ENCODE data around the gene TAB3. TPM values are rescaled to one million over a fixed set of nuclear protein-coding genes. Genes with fewer than 3 reads are reported as not detected.

TAB3 gene, protein sequence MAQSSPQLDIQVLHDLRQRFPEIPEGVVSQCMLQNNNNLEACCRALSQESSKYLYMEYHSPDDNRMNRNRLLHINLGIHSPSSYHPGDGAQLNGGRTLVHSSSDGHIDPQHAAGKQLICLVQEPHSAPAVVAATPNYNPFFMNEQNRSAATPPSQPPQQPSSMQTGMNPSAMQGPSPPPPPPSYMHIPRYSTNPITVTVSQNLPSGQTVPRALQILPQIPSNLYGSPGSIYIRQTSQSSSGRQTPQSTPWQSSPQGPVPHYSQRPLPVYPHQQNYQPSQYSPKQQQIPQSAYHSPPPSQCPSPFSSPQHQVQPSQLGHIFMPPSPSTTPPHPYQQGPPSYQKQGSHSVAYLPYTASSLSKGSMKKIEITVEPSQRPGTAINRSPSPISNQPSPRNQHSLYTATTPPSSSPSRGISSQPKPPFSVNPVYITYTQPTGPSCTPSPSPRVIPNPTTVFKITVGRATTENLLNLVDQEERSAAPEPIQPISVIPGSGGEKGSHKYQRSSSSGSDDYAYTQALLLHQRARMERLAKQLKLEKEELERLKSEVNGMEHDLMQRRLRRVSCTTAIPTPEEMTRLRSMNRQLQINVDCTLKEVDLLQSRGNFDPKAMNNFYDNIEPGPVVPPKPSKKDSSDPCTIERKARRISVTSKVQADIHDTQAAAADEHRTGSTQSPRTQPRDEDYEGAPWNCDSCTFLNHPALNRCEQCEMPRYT
- total RNA-seq (2022) (27.5 and 28.4 TPM in 2 replicates), Bru-seq, nascent RNA (percentile 58 among the genes with signal in this experiment), BruChase-seq, experiment 1, labeled RNA remaining after a 6-hour chase (percentile 72 among the genes with signal in this experiment), BruChase-seq, experiment 2, labeled RNA remaining after a 2-hour chase (percentile 63 among the genes with signal in this experiment)
- long read RNA-seq, partial matches to known transcripts = 2 of 14 reads
- long read RNA-seq, other reads (novel, unspliced or antisense) = 12 of 14 reads

DNA sequence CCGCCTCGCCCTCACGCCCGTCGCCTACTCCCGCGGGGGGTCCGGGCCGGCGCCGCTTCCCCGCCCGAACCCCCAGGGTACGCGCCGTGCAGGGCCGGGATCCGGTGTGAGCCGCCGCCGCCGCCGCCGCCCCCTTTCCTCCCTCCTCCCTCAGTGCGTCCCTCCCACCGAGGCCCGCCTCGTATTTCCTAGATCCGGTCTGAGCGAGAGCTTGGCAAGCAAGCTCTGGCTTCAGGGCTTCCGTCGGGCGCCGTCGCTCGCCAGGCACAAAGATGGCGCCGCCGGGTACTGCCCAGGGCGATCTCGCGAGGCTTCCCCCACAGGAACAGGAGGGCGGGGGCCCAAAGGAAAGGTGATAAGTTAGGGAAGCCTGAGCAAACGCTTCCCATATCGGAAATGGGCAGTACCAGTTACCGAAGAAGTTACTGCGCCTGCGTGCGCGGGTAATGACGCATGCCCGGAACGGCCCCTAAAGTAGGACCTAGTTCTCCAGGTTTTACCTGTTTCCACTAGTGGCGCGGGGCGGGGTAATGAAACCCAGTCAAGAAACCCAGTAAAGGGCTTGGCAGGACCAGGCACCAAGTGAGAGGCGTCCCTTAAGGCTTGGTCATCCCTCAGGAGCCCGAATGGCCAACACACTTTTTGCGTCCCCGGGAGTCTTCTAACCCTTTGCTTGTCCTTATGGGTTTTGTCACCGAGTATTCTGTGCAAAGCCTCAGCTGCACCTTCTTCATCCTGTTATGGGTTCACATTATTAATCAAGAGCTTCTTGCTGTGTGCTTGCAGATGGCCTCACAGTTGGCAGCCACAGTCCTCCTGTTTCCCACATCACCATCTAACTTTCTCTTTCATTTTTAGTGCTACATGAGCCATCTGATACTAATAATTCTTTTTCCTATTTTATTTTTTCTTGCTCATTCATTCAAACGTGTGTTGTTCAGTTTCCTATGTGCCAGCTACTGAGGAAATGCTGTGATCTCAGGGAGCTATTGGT is at the start of gene TAB3:
Gene TAB3, minus strand, starts transcription at position 108 of the 994 bp plus-strand sequence. CDS start 29,666 bp downstream, outside the sequence.
- peak within 1 kb of the TSS; percentile 89 for H3K4me3 Mint-ChIP-seq (ENCODE audit: unreplicated experiment)
- POLR2A ChIA-PET = interaction anchor here (0.6 to 3.9 kb wide), 13 partner anchors 10 to 377 kb away, joined by 3 to 49 read pairs (median 4); no protein-coding TSS in a partner anchor
- peaks cover 27% of the 10 kb centered on the region for H3K4me1 Mint-ChIP-seq (ENCODE audit: insufficient read depth, unreplicated experiment)
- H3K27ac Mint-ChIP-seq (ENCODE audit: low read depth, unreplicated experiment) = peak within 1 kb of the TSS; percentile 87
- TSS peak; percentile 57 for BruUV-seq (replicated peaks)
- peak; percentile 95 for DNase-seq (ENCODE audit: unreplicated experiment)
- CTCF ChIA-PET = interaction anchor here (0.6 to 0.7 kb wide), 4 partner anchors 18 to 349 kb away, joined by 3 to 4 read pairs (median 3); no protein-coding TSS in a partner anchor
- peaks cover 7% of the 10 kb centered on the region for H3K36me3 Mint-ChIP-seq (ENCODE audit: insufficient read depth, unreplicated experiment)
- TF ChIP-seq, protein P1, sequence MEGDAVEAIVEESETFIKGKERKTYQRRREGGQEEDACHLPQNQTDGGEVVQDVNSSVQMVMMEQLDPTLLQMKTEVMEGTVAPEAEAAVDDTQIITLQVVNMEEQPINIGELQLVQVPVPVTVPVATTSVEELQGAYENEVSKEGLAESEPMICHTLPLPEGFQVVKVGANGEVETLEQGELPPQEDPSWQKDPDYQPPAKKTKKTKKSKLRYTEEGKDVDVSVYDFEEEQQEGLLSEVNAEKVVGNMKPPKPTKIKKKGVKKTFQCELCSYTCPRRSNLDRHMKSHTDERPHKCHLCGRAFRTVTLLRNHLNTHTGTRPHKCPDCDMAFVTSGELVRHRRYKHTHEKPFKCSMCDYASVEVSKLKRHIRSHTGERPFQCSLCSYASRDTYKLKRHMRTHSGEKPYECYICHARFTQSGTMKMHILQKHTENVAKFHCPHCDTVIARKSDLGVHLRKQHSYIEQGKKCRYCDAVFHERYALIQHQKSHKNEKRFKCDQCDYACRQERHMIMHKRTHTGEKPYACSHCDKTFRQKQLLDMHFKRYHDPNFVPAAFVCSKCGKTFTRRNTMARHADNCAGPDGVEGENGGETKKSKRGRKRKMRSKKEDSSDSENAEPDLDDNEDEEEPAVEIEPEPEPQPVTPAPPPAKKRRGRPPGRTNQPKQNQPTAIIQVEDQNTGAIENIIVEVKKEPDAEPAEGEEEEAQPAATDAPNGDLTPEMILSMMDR (IDR thresholded peaks at IDR 0.05; ENCODE audit: unreplicated experiment) = no peak
- intact Hi-C loops (cut with micrococcal nuclease) = loop anchor here (5.0 kb wide), 1 partner anchor 68 kb away; no protein-coding TSS in a partner anchor
- no peaks in the 10 kb centered on the region for H3K9me3 Mint-ChIP-seq (ENCODE audit: unreplicated experiment)
- peaks cover 33% of the 10 kb centered on the region for H3K27me3 Mint-ChIP-seq (ENCODE audit: insufficient read depth, unreplicated experiment)

GRCh38 chrX:30938295-30938694 is 49.2 kb upstream of the TAB3 start:
- ChIA-PET CTCF (no interaction called here), POLR2A (interaction anchor here (0.7 kb wide), 1 partner anchor 351 kb away, joined by 3 read pairs; no protein-coding TSS in a partner anchor)
- Mint-ChIP-seq H3K4me3 (ENCODE audit: unreplicated experiment) (no peak overlapping the region), H3K27me3 (ENCODE audit: insufficient read depth, unreplicated experiment) (no peaks in the 10 kb centered on the region), H3K27ac (ENCODE audit: low read depth, unreplicated experiment) (no peak overlapping the region), H3K4me1 (ENCODE audit: insufficient read depth, unreplicated experiment) (no peaks in the 10 kb centered on the region), H3K9me3 (ENCODE audit: unreplicated experiment) (no peaks in the 10 kb centered on the region), H3K36me3 (ENCODE audit: insufficient read depth, unreplicated experiment) (no peaks in the 10 kb centered on the region)
- intact Hi-C loops (cut with micrococcal nuclease) = no loop called here
- TF ChIP-seq, protein P1 (IDR thresholded peaks at IDR 0.05; ENCODE audit: unreplicated experiment) = no peak
- DNase-seq (ENCODE audit: unreplicated experiment) = no peak
- BruUV-seq (replicated peaks) = no TSS peak

- POLR2A ChIA-PET = no interaction called here
- BruUV-seq (replicated peaks) = no TSS peak
- Mint-ChIP-seq H3K36me3 (ENCODE audit: insufficient read depth, unreplicated experiment) (no peaks in the 10 kb centered on the region), H3K4me1 (ENCODE audit: insufficient read depth, unreplicated experiment) (no peaks in the 10 kb centered on the region), H3K27ac (ENCODE audit: low read depth, unreplicated experiment) (no peak overlapping the region), H3K27me3 (ENCODE audit: insufficient read depth, unreplicated experiment) (no peaks in the 10 kb centered on the region), H3K4me3 (ENCODE audit: unreplicated experiment) (no peak overlapping the region), H3K9me3 (ENCODE audit: unreplicated experiment) (no peaks in the 10 kb centered on the region)
- TF ChIP-seq, protein P1 (IDR thresholded peaks at IDR 0.05; ENCODE audit: unreplicated experiment) = peak; percentile 8
- peak; percentile 33 for DNase-seq (ENCODE audit: unreplicated experiment)
- intact Hi-C loops (cut with micrococcal nuclease) = no loop called here
- CTCF ChIA-PET = interaction anchor here (0.7 to 2.4 kb wide), 2 partner anchors 17 to 102 kb away, joined by 3 to 9 read pairs; no protein-coding TSS in a partner anchor
These were observed 46.9 kb upstream of the TAB3 start for GRCh38 chrX:30935985-30936384.
